Activated naive CD4-positive, alpha-beta T cell treated with anti-CD3 and anti-CD28 coated beads for 36 hours (primary cell): Measurements from ENCODE around the gene AMIGO2. TPM values are rescaled to one million over a fixed set of nuclear protein-coding genes. Genes with fewer than 3 reads are reported as not detected.
"Not testable (repeated sequence)": the region's sequence is repeated elsewhere in the genome, so short reads cannot be mapped to it uniquely, and the experiment has no call there.

Experiments used
- CTCF ChIA-PET: fragments of 350-600 bp; sonication (Branson Sonifier 250); formaldehyde crosslinking; loops from one replicate; lab custom pipeline; 2021; ENCODE audit warnings: antibody characterized with exemption; lab: Charles Lee
- DNase-seq: peaks from one replicate; pipeline ENCODE4 v3.0.0-alpha.2; 2020
- H3K27ac Mint-ChIP-seq: one replicate; pipeline ENCODE4 v1.8.0; 2021; ENCODE audit warnings: mild to moderate bottlenecking, mixed read lengths
- H3K27me3 Mint-ChIP-seq: one replicate; pipeline ENCODE4 v1.8.0; 2021; ENCODE audit warnings: low read depth, mixed read lengths
- H3K36me3 Mint-ChIP-seq: one replicate; pipeline ENCODE4 v1.8.0; 2021; ENCODE audit warnings: low read depth, mixed read lengths
- H3K4me1 Mint-ChIP-seq: one replicate; pipeline ENCODE4 v1.8.0; 2021; ENCODE audit warnings: low read depth, mixed read lengths
- H3K4me3 Mint-ChIP-seq: one replicate; pipeline ENCODE4 v1.8.0; 2021; ENCODE audit warnings: mild to moderate bottlenecking, moderate library complexity, mixed read lengths
- H3K9me3 Mint-ChIP-seq: one replicate; pipeline ENCODE4 v1.8.0; 2021; ENCODE audit warnings: mixed read lengths
- intact Hi-C: fragments of 100-400 bp; cut with micrococcal nuclease; formaldehyde crosslinking; loops from one replicate; pipeline ENCODE4 v1.15.1; 2023
- total RNA-seq, 2 experiments: library from RNA; stranded (reverse); gene quantifications; one replicate each; pipeline ENCODE4 v1.2.3, GENCODE V29; 2021

The AMIGO2 gene, protein sequence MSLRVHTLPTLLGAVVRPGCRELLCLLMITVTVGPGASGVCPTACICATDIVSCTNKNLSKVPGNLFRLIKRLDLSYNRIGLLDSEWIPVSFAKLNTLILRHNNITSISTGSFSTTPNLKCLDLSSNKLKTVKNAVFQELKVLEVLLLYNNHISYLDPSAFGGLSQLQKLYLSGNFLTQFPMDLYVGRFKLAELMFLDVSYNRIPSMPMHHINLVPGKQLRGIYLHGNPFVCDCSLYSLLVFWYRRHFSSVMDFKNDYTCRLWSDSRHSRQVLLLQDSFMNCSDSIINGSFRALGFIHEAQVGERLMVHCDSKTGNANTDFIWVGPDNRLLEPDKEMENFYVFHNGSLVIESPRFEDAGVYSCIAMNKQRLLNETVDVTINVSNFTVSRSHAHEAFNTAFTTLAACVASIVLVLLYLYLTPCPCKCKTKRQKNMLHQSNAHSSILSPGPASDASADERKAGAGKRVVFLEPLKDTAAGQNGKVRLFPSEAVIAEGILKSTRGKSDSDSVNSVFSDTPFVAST
- 10 to 100 TPM; 19.2 to 19.6 TPM for total RNA-seq

DNA sequence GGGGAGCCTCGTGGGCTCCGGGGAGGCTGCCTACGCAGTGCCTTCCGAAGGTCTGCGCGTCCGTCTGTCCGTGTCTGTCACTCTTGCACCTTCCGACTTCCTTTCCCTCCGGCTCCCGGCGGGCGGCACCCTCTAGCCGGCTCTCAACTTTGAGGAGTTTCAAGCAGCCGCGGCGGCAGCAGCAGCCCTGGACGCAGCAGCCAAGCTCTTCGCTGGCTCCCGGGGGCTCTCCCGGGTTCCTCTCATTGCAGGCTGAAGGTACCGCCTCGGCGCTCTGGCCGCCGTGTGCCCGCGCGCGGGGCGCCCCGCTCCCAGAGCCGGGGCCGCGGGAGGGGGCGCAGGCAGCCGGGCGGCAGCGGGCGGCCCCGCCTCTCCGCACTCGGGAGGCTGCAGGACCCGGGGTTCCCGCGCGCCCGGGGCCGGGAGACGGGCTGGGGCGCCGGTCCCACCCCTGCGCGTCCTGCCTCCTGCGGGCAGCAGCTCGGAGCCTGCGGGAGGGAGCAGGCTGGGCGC is at the start of gene AMIGO2, which contains the start of gene PCED1B:
Gene AMIGO2 (minus strand): TSS at position 492 of the 513 bp plus-strand sequence. CDS start 957 bp downstream, outside the sequence.
Gene PCED1B (plus strand): TSS at position 154 of the 513 bp plus-strand sequence. CDS start 155,443 bp downstream, outside the sequence.
- Mint-ChIP-seq H3K36me3 (peaks cover 33% of the 10 kb centered on the region), H3K4me1 (peaks cover 69% of the 10 kb centered on the region), H3K9me3 (no peaks in the 10 kb centered on the region), H3K27ac (peak within 1 kb of the TSS; percentile 94), H3K4me3 (peak within 1 kb of the TSS; percentile 95), H3K27me3 (no peaks in the 10 kb centered on the region)
- intact Hi-C loops: loop anchor here (1.0 to 5.0 kb wide), 7 partner anchors 47 to 608 kb away; no protein-coding TSS in a partner anchor
- CTCF ChIA-PET: interaction anchor here (0.9 to 3.4 kb wide), 12 partner anchors 9 to 318 kb away, joined by 3 to 15 read pairs (median 5); no protein-coding TSS in a partner anchor
- peak; percentile 88 for DNase-seq

DNA sequence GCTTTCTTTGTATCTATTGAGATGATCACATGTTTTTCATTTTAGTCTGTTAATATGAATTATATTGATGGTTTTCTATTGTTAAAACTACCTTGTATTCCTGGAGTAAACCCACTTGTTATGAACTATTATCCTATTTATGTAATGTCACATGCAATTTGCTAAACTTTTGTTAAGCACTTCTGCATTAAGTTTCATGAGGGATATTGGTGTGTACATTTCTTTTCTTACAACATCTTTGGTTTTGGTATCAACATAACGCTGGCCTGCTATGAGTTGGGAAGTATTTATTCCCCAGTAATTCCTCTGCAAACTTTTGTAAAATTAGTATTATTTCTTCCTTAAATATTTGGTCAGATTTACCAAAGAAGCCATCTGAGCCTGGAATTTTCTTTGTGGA is 46.5 kb upstream of the AMIGO2 start:
- H3K4me1 Mint-ChIP-seq: peaks cover 28% of the 10 kb centered on the region
- H3K27me3 Mint-ChIP-seq: no peaks in the 10 kb centered on the region
- no peak overlapping the region for H3K4me3 Mint-ChIP-seq
- H3K36me3 Mint-ChIP-seq: peaks cover 1% of the 10 kb centered on the region
- intact Hi-C loops: no loop called here
- H3K27ac Mint-ChIP-seq: no peak overlapping the region
- no peaks in the 10 kb centered on the region for H3K9me3 Mint-ChIP-seq
- CTCF ChIA-PET: no interaction called here
- no peak for DNase-seq

DNA sequence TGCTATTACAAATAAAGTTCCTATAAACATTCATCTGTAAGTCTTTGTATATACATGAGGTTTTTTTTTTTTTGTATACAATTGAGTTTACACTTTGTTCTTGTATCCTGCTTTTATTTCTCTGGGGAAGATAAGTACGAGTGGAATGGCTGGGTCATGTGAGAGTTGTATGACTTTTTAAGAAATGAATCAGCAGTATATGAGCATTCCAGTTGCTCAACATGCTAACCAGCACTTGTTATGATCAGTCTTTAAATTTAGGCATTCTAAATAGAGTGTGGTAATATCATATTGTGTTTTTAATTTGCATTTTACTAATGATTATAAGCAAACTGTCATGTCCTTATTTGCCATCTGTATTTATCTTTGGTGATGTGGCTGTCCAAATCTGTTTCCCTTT is 44.7 kb upstream of the AMIGO2 start:
- H3K4me1 Mint-ChIP-seq: peaks cover 41% of the 10 kb centered on the region
- intact Hi-C loops: no loop called here

DNA sequence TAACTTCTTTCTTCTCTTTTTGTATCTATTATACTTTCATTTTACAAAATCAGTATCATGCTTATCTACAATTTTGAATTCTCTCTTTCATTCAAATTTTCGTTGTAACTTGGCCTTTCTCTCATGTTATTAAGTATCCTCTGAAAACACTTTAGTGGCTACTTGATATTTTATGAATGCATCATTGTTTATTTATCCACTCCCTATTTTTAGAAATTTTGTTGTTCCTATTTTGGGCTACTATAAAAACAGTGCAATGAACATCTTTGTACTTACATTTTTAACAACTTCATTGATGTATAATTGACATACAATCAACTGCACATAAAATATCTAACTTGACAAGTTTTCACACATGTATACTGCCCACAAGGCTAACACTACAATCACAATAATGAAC is 44.0 kb upstream of the AMIGO2 start:
- Mint-ChIP-seq H3K4me1 (peaks cover 41% of the 10 kb centered on the region), H3K9me3 (peaks cover under 1% of the 10 kb centered on the region), H3K27me3 (no peaks in the 10 kb centered on the region), H3K4me3 (no peak overlapping the region), H3K27ac (no peak overlapping the region), H3K36me3 (peaks cover 3% of the 10 kb centered on the region)
- DNase-seq: no peak
- intact Hi-C loops: no loop called here
- CTCF ChIA-PET: no interaction called here

More for the DNA sequence above, 44.7 kb upstream of the AMIGO2 start:
- Mint-ChIP-seq H3K9me3 (no peaks in the 10 kb centered on the region), H3K27me3 (no peaks in the 10 kb centered on the region), H3K36me3 (peaks cover 1% of the 10 kb centered on the region), H3K27ac (no peak overlapping the region), H3K4me3 (no peak overlapping the region)
- CTCF ChIA-PET: no interaction called here
- no peak for DNase-seq

DNA sequence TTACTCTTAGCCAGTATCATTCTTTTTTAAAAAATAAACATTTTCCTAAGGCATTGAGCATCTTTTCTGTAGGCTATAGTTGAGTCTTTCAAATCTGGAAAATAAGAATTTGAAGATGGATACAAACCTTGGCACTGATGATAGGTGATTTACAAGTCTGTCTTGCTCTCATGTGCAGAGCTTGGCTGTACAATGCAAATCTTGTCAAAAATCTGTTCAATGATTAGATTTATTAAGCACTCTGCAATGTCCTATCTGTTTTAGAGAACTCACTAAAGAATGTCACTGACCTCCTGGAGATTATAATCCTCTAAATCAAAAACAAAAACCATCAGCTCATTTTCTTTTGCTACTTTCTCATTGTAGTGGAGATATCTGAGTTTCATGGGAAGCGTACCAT is 42.8 kb upstream of the AMIGO2 start:
- Mint-ChIP-seq H3K4me1 (peaks cover 41% of the 10 kb centered on the region), H3K27me3 (no peaks in the 10 kb centered on the region), H3K36me3 (peaks cover 12% of the 10 kb centered on the region), H3K4me3 (no peak overlapping the region), H3K27ac (no peak overlapping the region), H3K9me3 (peaks cover 4% of the 10 kb centered on the region)
- CTCF ChIA-PET: interaction anchor here (0.5 to 0.9 kb wide), 3 partner anchors 9 to 71 kb away, joined by 3 to 4 read pairs (median 3); no protein-coding TSS in a partner anchor
- intact Hi-C loops: no loop called here
- DNase-seq: no peak

DNA sequence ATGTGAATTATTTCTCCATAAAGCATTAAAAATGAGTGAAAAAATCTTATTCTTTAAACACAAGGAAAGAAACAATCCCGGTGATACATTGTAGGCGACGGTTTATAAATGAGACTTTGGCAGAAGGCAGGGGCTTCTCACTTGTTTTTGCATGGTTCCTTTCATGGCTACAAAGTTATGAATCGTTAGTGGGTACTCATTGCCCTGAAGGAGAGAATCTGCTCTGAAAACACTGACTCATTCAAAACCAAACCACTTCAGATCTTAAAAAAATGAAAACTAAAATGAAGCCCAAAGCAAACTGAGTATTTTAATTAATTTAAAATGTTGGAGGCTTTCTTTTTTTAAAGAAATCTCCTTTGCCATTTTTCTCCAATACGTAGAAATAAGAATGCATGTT is 41.4 kb upstream of the AMIGO2 start:
- H3K4me1 Mint-ChIP-seq: peaks cover 41% of the 10 kb centered on the region
- CTCF ChIA-PET: no interaction called here
- peaks cover 4% of the 10 kb centered on the region for H3K9me3 Mint-ChIP-seq
- no peaks in the 10 kb centered on the region for H3K27me3 Mint-ChIP-seq
- no peak for DNase-seq
- peak overlapping the region; percentile 79 for H3K27ac Mint-ChIP-seq
- peaks cover 15% of the 10 kb centered on the region for H3K36me3 Mint-ChIP-seq
- intact Hi-C loops: loop anchor here (1.0 to 2.0 kb wide), 4 partner anchors 24 to 276 kb away; no protein-coding TSS in a partner anchor
- H3K4me3 Mint-ChIP-seq: no peak overlapping the region

DNA sequence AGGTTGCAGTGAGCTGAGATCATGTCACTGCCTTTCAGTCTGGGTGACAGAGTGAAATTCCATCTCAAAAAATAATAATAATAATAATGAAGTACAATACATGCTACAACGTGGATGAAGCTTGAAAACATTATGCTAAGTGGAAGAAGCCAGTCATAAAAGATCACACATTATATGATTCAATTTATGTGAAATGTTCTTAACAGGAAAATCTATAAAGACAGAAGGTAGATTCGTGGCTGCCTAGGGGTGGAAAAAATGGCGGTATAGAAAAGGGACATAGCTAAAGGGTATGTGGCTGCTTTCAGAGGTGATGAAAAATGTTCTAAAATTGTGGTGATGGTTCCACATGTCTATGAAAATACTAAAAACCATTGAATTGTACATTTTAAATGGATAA is 41.0 kb upstream of the AMIGO2 start:
- peak; percentile 43 for DNase-seq
- Mint-ChIP-seq H3K4me3 (no peak overlapping the region), H3K36me3 (peaks cover 18% of the 10 kb centered on the region), H3K9me3 (peaks cover 4% of the 10 kb centered on the region), H3K4me1 (peaks cover 41% of the 10 kb centered on the region), H3K27me3 (no peaks in the 10 kb centered on the region), H3K27ac (peak overlapping the region; percentile 79)
- intact Hi-C loops: loop anchor here (1.0 to 2.0 kb wide), 4 partner anchors 24 to 276 kb away; no protein-coding TSS in a partner anchor
- CTCF ChIA-PET: interaction anchor here (1.6 kb wide), 1 partner anchor 22 kb away, joined by 4 read pairs; no protein-coding TSS in a partner anchor

DNA sequence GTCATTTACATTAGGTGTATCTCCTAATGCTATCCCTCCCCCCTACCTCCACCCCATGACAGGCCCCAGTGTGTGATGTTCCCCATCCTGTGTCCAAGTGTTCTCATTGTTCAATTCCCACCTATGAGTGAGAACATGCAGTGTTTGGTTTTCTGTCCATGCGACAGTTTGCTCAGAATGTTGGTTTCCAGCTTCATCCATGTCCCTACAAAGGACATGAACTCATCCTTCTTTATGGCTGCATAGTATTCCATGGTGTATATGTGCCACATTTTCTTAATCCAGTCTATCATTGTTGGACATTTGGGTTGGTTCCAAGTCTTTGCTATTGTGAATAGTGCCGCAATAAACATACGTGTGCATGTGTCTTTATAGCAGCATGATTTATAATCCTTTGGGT is 37.5 kb upstream of the AMIGO2 start:
- H3K27me3 Mint-ChIP-seq, intact Hi-C loops, H3K9me3 Mint-ChIP-seq, H3K27ac Mint-ChIP-seq, DNase-seq, H3K4me3 Mint-ChIP-seq, CTCF ChIA-PET: not testable (repeated sequence)
- peaks cover 22% of the 10 kb centered on the region for H3K36me3 Mint-ChIP-seq
- peaks cover 28% of the 10 kb centered on the region for H3K4me1 Mint-ChIP-seq

DNA sequence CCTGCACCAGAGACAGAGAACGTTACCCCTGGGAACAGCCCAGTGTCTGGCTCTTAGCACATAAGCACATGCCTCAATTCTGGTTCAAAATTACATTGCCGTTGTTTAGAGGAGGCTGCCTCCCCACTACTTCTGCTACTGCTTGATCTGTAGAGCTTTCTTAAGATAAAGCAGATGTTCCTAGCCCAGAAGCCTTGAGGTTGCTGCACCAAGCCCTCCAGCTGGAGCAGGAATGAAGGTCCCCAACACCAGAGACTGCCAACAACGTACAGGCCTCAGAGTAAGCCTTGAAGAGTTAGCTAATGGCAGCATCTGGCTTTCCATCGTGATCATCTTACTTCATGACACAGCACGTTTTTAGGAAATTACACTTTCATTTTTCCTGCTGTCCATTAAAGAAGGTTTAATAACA is 34.7 kb upstream of the AMIGO2 start:
- no peak overlapping the region for H3K4me3 Mint-ChIP-seq
- CTCF ChIA-PET: no interaction called here
- H3K27me3 Mint-ChIP-seq: no peaks in the 10 kb centered on the region
- peaks cover 33% of the 10 kb centered on the region for H3K4me1 Mint-ChIP-seq
- no peak for DNase-seq
- H3K36me3 Mint-ChIP-seq: peaks cover 28% of the 10 kb centered on the region
- H3K27ac Mint-ChIP-seq: no peak overlapping the region
- peaks cover 4% of the 10 kb centered on the region for H3K9me3 Mint-ChIP-seq
- intact Hi-C loops: no loop called here

DNA sequence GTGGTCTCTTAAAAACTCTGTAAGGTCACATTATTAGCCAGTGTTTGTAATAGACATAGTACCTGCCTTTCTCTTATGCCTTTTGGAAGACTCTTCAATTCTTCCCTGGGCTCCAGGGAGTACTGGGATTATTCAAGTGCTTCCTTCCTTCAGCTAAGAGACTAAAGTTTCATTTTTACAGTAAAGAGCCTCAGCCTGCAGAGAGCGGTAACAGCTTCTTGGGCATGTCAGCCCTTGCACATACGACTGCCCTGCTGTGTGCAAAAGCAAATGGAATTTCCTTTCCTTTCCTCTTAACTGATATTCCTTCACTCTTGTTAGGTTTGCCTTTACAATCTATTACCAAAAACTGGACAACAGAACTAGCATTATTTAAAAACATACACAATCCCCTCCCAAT is 32.9 kb upstream of the AMIGO2 start:
- no peak for DNase-seq
- Mint-ChIP-seq H3K4me3 (no peak overlapping the region), H3K27me3 (no peaks in the 10 kb centered on the region), H3K36me3 (peaks cover 24% of the 10 kb centered on the region), H3K4me1 (peaks cover 33% of the 10 kb centered on the region), H3K9me3 (peaks cover under 1% of the 10 kb centered on the region), H3K27ac (no peak overlapping the region)
- intact Hi-C loops: no loop called here
- CTCF ChIA-PET: interaction anchor here (1.3 to 1.9 kb wide), 3 partner anchors 42 to 91 kb away, joined by 3 to 4 read pairs (median 4); no protein-coding TSS in a partner anchor

DNA sequence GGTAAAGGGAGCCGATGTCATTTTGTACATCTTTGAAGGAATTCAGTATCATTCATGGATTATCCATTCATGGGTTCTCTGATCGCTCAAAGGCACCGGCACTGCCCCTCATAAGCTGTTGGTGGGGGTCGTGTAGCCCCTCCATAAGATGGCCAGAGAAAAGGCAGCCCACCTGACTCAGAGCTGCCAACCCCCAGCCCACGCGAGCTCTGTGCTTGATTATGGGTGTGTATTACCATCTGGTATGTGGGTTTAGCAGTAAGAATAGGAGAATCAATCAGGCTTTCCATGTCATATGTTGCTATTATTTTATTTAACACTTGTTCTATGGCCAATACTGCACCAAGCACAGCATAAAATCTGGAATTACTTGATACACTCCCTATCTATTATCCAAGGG is 32.1 kb upstream of the AMIGO2 start:
- peaks cover 33% of the 10 kb centered on the region for H3K4me1 Mint-ChIP-seq
- H3K36me3 Mint-ChIP-seq: peaks cover 23% of the 10 kb centered on the region
- no peak overlapping the region for H3K27ac Mint-ChIP-seq
- intact Hi-C loops: no loop called here
- H3K9me3 Mint-ChIP-seq: no peaks in the 10 kb centered on the region
- H3K27me3 Mint-ChIP-seq: no peaks in the 10 kb centered on the region
- no peak for DNase-seq
- no peak overlapping the region for H3K4me3 Mint-ChIP-seq
- CTCF ChIA-PET: interaction anchor here (1.3 to 1.9 kb wide), 3 partner anchors 41 to 91 kb away, joined by 3 to 4 read pairs (median 4); no protein-coding TSS in a partner anchor

DNA sequence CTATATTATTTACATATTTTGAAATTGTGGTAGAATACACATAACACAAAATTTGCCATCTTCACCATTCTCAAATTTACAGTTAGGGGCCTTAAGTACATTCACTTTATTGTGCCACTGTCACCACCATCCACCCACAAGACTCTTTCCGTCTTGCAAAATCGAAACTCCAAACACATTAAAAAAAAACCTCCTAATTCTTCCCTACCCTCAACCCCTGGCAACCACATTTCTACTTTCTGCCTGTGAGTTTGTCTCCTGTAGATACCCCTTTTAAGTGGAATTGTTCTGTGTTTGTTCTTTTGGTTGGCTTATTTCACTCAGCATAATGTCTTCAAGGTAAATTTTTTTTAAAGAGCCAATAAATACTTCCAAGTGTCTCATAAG is 31.6 kb upstream of the AMIGO2 start:
- intact Hi-C loops: no loop called here
- Mint-ChIP-seq H3K4me1 (peaks cover 33% of the 10 kb centered on the region), H3K27ac (no peak overlapping the region), H3K4me3 (no peak overlapping the region), H3K36me3 (peaks cover 26% of the 10 kb centered on the region), H3K27me3 (no peaks in the 10 kb centered on the region), H3K9me3 (no peaks in the 10 kb centered on the region)
- DNase-seq: peak; percentile 41
- CTCF ChIA-PET: interaction anchor here (1.4 to 1.9 kb wide), 2 partner anchors 41 to 79 kb away, joined by 4 read pairs; no protein-coding TSS in a partner anchor
